ENCODE measurements around the gene ALDH1A1. TPM values are rescaled to one million over a fixed set of nuclear protein-coding genes. Genes with fewer than 3 reads are reported as not detected.
A peak's percentile ranks its signal among the peaks of the same experiment; 100 is the strongest.

The ALDH1A1 gene
- total and polyA plus RNA-seq, 9 of the 15 experiments (the other 6 are each of a cell fraction or from before 2014, with no cell fraction given): 1.8 to 86.3 (median 24.4) TPM

GRCh38 chr9:72912476-72913381 lies 40.1 kb downstream of the ALDH1A1 start:
- H3K27ac ChIP-seq (ENCODE audit: extremely low read depth, low read depth, low read length): no peak overlapping the region
- DNase-seq (ENCODE audit: extremely low read depth in 1 of 4, low spot score in 3 of 4): no peak
- H3K4me3 ChIP-seq: no peak overlapping the region
- H3K4me2 ChIP-seq (ENCODE audit: insufficient read depth, low read length): no peak overlapping the region
- ATAC-seq: no peak
- TF ChIP-seq, protein P1, sequence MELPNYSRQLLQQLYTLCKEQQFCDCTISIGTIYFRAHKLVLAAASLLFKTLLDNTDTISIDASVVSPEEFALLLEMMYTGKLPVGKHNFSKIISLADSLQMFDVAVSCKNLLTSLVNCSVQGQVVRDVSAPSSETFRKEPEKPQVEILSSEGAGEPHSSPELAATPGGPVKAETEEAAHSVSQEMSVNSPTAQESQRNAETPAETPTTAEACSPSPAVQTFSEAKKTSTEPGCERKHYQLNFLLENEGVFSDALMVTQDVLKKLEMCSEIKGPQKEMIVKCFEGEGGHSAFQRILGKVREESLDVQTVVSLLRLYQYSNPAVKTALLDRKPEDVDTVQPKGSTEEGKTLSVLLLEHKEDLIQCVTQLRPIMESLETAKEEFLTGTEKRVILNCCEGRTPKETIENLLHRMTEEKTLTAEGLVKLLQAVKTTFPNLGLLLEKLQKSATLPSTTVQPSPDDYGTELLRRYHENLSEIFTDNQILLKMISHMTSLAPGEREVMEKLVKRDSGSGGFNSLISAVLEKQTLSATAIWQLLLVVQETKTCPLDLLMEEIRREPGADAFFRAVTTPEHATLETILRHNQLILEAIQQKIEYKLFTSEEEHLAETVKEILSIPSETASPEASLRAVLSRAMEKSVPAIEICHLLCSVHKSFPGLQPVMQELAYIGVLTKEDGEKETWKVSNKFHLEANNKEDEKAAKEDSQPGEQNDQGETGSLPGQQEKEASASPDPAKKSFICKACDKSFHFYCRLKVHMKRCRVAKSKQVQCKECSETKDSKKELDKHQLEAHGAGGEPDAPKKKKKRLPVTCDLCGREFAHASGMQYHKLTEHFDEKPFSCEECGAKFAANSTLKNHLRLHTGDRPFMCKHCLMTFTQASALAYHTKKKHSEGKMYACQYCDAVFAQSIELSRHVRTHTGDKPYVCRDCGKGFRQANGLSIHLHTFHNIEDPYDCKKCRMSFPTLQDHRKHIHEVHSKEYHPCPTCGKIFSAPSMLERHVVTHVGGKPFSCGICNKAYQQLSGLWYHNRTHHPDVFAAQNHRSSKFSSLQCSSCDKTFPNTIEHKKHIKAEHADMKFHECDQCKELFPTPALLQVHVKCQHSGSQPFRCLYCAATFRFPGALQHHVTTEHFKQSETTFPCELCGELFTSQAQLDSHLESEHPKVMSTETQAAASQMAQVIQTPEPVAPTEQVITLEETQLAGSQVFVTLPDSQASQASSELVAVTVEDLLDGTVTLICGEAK (IDR thresholded peaks at IDR 0.05): 0 out of 2 replicates have a peak, but pooled peaks have one; percentile 27
- TF ChIP-seq, protein P1 (CRISPR knock-in tag; IDR thresholded peaks at IDR 0.05): no peak
- no peak for TF ChIP-seq ZNF232 (CRISPR knock-in tag; IDR thresholded peaks at IDR 0.05)
- no peaks in the 10 kb centered on the region; a peak in 1 of 5 replicates for H3K4me1 ChIP-seq (replicated peaks in 1 of 2; ENCODE audit: control insufficient read depth in 2 of 2, insufficient read depth in 2 of 2, low read length in 2 of 2)
- no peaks in the 10 kb centered on the region for H4K20me1 ChIP-seq (replicated peaks; ENCODE audit: control insufficient read depth, insufficient read depth, low read length)
- no peaks in the 10 kb centered on the region for H3K27me3 ChIP-seq (ENCODE audit: control insufficient read depth in 2 of 2, insufficient read depth in 2 of 2, low read length in 2 of 2)
- H3K9me1 ChIP-seq (ENCODE audit: control insufficient read depth, insufficient read depth, low read length): no peaks in the 10 kb centered on the region
- no peak overlapping the region; a peak in 1 of 4 replicates for H3K9ac ChIP-seq (ENCODE audit: insufficient read depth in 1 of 2, low read depth in 2 of 2, low read length in 2 of 2)
- 62% methylated on average over 7 of the region's 7 CpGs for WGBS (ENCODE audit: insufficient coverage, low coverage, missing lambda C conversion rate)
- peak overlapping the region; percentile 51; the same call in 1 of the 2 replicates for H2AFZ ChIP-seq (ENCODE audit: low read depth, low read length)
- ChIA-PET CTCF (ENCODE audit: low intra/inter-chr PET ratio) (no interaction called here), POLR2A (interaction anchor here (0.6 kb wide), 1 partner anchor 289 kb away, joined by 3 read pairs; no protein-coding TSS in a partner anchor)
- no TSS peak for BruUV-seq (replicated peaks)
- H3K36me3 ChIP-seq (ENCODE audit: control insufficient read depth, insufficient read depth, low read length): no peaks in the 10 kb centered on the region
- intact Hi-C loops (cut with micrococcal nuclease): no loop called here
- in situ Hi-C loops (cut with MboI): no loop called here
- FAIRE-seq: no peak
- no peaks in the 10 kb centered on the region for H3K79me2 ChIP-seq (ENCODE audit: control insufficient read depth, insufficient read depth, low read length)
- no peaks in the 10 kb centered on the region for H3K9me3 ChIP-seq (replicated peaks; ENCODE audit: control insufficient read depth, insufficient read depth, low read depth, low read length)
